Glutamatergic neuron (in vitro differentiated cells): Measurements from ENCODE around the gene LMTK3. TPM values are rescaled to one million over a fixed set of nuclear protein-coding genes. Genes with fewer than 3 reads are reported as not detected.

Experiments
- DNase-seq: peaks from one replicate; pipeline ENCODE4 v3.0.0; 2022
- H3K27ac Mint-ChIP-seq: one replicate; pipeline ENCODE4 v1.8.0; 2020; ENCODE audit warnings: mild to moderate bottlenecking, mixed read lengths, inconsistent platforms; ENCODE audit not compliant: unreplicated experiment
- H3K27me3 Mint-ChIP-seq: one replicate; pipeline ENCODE4 v1.8.0; 2020; ENCODE audit warnings: mild to moderate bottlenecking, moderate library complexity, mixed read lengths, inconsistent platforms; ENCODE audit not compliant: unreplicated experiment
- H3K36me3 Mint-ChIP-seq: one replicate; pipeline ENCODE4 v1.8.0; 2020; ENCODE audit warnings: mild to moderate bottlenecking, mixed read lengths, inconsistent platforms; ENCODE audit not compliant: unreplicated experiment
- H3K4me1 Mint-ChIP-seq: one replicate; pipeline ENCODE4 v1.8.0; 2020; ENCODE audit warnings: mild to moderate bottlenecking, low read depth, mixed read lengths, inconsistent platforms; ENCODE audit not compliant: unreplicated experiment
- H3K4me3 Mint-ChIP-seq: one replicate; pipeline ENCODE4 v1.8.0; 2020; ENCODE audit warnings: mild to moderate bottlenecking, mixed read lengths, inconsistent platforms; ENCODE audit not compliant: unreplicated experiment
- H3K9me3 Mint-ChIP-seq: one replicate; pipeline ENCODE4 v1.8.0; 2020; ENCODE audit warnings: mild to moderate bottlenecking, moderate library complexity, mixed read lengths, inconsistent platforms; ENCODE audit not compliant: unreplicated experiment
- total RNA-seq: library from RNA; stranded (reverse); fragmentation: NEBNext Ultra II Directional; extraction: Animal tissue kit (Norgen Biotek cat#: 25700); gene quantifications from one replicate; pipeline ENCODE4 v1.2.1, GENCODE V29; 2021; ENCODE audit not compliant: unreplicated experiment
- TF ChIP-seq, protein P1 (sequence below): fragments of 200-600 bp; sonication (generic); IDR thresholded peaks from one replicate; pipeline ENCODE4 v1.5.0; 2021; ENCODE audit not compliant: partially characterized antibody, unreplicated experiment

The LMTK3 gene
- total RNA-seq, 1 donor from 2014 or later = 36.3 TPM

DNA sequence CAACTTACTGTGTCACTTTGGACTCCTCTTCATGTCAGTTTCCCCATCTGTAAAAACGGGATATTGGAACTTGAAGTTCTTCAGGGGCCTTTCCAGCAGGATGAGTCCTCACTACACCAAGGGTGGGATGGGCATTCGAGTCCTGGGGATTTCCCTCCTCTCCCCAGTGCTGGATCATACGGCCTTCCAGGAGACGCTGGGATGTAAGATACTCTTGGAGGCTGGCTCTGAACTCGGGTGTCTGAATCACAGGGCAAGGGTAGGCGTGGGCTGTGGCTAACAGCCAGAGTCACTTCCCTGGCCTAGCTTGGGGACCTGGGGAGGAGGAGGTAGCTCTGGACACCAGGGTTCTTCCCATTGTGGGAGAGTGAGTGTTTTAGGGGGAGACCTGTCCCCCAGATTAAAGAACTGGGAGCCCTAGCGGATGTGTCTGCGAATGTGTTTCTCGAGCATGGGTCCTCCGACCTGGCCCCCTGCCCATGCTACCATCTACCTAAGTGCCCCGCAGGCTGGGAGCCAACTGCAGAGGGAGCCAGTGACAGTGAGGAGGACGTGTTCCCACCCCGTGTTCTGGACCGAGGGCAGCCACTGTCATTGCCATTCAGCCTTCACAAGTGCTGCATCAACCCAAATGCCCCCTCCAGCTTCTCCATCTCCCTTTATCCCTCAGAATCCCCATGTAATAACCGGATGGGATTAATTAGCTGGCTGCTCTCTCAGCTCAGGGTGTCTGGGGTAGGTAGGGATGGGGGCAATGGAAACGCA, 44.9 kb downstream of the LMTK3 start:
- Mint-ChIP-seq H3K27ac (no peak overlapping the region), H3K9me3 (peaks cover 7% of the 10 kb centered on the region)

DNA sequence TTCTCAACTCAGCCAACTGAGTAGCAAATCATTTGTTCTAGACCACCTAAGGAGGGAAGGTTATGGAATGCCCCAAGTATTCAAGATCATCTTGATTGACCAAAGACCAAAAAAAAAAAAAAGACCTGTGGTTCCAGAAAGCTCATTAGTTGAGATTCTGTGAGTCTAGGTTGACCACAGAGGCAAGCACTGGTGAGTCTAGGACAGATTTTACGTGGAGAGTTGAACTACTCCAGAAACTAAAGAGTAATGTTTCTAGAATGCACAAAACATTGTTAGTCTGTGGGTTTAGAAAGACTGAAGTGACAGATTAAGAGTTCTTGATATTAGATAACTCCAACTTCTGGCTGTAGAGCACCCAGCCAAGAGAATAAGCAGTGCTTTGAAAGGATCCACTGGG, 46.4 kb downstream of the LMTK3 start:
- H3K9me3 Mint-ChIP-seq = peaks cover 9% of the 10 kb centered on the region
- no peaks in the 10 kb centered on the region for H3K4me1 Mint-ChIP-seq
- H3K27ac Mint-ChIP-seq = no peak overlapping the region

More for the DNA sequence above, 44.9 kb downstream of the LMTK3 start:
- TF ChIP-seq, protein P1, sequence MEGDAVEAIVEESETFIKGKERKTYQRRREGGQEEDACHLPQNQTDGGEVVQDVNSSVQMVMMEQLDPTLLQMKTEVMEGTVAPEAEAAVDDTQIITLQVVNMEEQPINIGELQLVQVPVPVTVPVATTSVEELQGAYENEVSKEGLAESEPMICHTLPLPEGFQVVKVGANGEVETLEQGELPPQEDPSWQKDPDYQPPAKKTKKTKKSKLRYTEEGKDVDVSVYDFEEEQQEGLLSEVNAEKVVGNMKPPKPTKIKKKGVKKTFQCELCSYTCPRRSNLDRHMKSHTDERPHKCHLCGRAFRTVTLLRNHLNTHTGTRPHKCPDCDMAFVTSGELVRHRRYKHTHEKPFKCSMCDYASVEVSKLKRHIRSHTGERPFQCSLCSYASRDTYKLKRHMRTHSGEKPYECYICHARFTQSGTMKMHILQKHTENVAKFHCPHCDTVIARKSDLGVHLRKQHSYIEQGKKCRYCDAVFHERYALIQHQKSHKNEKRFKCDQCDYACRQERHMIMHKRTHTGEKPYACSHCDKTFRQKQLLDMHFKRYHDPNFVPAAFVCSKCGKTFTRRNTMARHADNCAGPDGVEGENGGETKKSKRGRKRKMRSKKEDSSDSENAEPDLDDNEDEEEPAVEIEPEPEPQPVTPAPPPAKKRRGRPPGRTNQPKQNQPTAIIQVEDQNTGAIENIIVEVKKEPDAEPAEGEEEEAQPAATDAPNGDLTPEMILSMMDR = no peak
- H3K27me3 Mint-ChIP-seq = peaks cover 9% of the 10 kb centered on the region
- H3K4me1 Mint-ChIP-seq = no peaks in the 10 kb centered on the region
- peak; percentile 9 for DNase-seq
- no peak overlapping the region for H3K4me3 Mint-ChIP-seq
- H3K36me3 Mint-ChIP-seq = no peaks in the 10 kb centered on the region

DNA sequence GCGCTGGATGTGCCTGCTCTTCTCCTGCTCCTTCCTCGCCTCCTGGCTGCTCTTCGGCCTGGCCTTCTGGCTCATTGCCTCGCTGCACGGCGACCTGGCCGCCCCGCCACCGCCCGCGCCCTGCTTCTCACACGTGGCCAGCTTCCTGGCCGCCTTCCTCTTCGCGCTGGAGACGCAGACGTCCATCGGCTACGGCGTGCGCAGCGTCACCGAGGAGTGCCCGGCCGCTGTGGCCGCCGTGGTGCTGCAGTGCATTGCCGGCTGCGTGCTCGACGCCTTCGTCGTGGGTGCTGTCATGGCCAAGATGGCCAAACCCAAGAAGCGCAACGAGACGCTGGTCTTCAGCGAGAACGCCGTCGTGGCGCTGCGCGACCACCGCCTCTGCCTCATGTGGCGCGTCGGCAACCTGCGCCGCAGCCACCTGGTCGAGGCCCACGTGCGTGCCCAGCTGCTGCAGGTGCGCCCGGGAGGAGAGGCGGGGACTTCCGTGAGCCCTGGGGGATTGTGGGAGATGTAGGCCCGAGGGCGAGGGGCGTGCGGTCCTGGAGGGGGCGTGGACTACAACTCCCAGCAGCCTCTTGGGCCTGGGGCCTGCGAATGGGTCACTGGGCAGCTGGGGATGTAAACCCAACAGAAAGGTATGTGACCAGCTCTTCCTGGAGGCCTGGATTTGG, 49.5 kb downstream of the LMTK3 start:
- peak; percentile 51 for DNase-seq
- TF ChIP-seq, protein P1 = no peak
- peaks cover 4% of the 10 kb centered on the region for H3K27me3 Mint-ChIP-seq
- H3K4me1 Mint-ChIP-seq = no peaks in the 10 kb centered on the region
- no peak overlapping the region for H3K27ac Mint-ChIP-seq
- no peaks in the 10 kb centered on the region for H3K36me3 Mint-ChIP-seq
- peaks cover 3% of the 10 kb centered on the region for H3K9me3 Mint-ChIP-seq
- H3K4me3 Mint-ChIP-seq = no peak overlapping the region

More for the DNA sequence above, 46.4 kb downstream of the LMTK3 start:
- Mint-ChIP-seq H3K36me3 (no peaks in the 10 kb centered on the region), H3K27me3 (peaks cover 9% of the 10 kb centered on the region), H3K4me3 (no peak overlapping the region)
- TF ChIP-seq, protein P1 = no peak
- no peak for DNase-seq

DNA sequence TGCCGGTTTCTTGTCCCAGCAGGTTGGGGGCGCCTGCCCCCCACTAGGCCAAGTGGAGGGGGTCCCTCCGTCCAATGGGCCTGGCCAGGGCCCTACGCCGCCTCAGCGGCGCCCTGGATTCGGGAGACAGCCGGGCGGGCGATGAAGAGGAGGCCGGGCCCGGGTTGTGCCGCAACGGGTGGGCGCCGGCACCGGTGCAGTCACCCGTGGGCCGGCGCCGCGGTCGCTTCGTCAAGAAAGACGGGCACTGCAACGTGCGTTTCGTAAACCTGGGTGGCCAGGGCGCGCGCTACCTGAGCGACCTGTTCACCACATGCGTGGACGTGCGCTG, 50.0 kb downstream of the LMTK3 start:
- no peak for DNase-seq
- Mint-ChIP-seq H3K36me3 (no peaks in the 10 kb centered on the region), H3K27me3 (peaks cover 3% of the 10 kb centered on the region), H3K27ac (no peak overlapping the region), H3K4me3 (no peak overlapping the region), H3K9me3 (peaks cover 3% of the 10 kb centered on the region), H3K4me1 (no peaks in the 10 kb centered on the region)
- TF ChIP-seq, protein P1 = no peak

DNA sequence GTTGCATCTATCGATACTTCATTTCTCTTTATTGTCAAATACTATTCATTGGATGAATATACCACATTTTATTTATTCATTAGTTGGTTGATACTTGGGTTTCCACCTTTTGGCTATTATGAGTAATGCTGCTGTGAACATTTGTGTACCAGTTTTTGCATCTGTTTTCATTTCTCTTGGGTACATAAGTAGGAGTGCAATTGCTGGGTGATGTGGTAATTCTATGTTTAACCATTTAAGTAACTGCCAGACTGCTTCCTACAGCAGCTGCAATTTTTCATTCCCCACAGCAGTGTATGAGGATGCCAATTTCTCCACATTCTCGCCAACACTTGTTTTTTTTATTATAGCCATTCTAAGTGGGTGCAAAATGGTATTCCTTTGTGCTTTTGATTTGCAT, 53.6 kb downstream of the LMTK3 start:
- Mint-ChIP-seq H3K27ac (no peak overlapping the region), H3K27me3 (no peaks in the 10 kb centered on the region), H3K36me3 (no peaks in the 10 kb centered on the region)

More for the DNA sequence above, 53.6 kb downstream of the LMTK3 start:
- Mint-ChIP-seq H3K9me3 (peaks cover 3% of the 10 kb centered on the region), H3K4me3 (no peak overlapping the region), H3K4me1 (no peaks in the 10 kb centered on the region)
- no peak for DNase-seq
- TF ChIP-seq, protein P1 = no peak
